Common myeloid progenitor, CD34-positive (primary cell): ENCODE data around the gene MROH9. TPM values are rescaled to one million over a fixed set of nuclear protein-coding genes. Genes with fewer than 3 reads are reported as not detected.

Experiments
- CTCF ChIA-PET: fragments of 350-600 bp; sonication (Branson Sonifier 250); formaldehyde crosslinking; loops from one replicate; lab custom pipeline; 2021; ENCODE audit warnings: antibody characterized with exemption; lab: Charles Lee
- POLR2A ChIA-PET: fragments of 350-600 bp; sonication (Branson Sonifier 250); formaldehyde crosslinking; loops from one replicate; lab custom pipeline; 2021; ENCODE audit warnings: antibody characterized with exemption; lab: Charles Lee
- DNase-seq, 3 donors: peaks; one replicate each; pipeline versions ENCODE4 v3.0.0 to v3.0.0-alpha.2; 2013
- H3K27ac ChIP-seq, 2 experiments: 1 replicate in 1 of 2; 2 replicates in 1 of 2; pipeline ENCODE4 v1.7.0; 2013; ENCODE audit warnings: inconsistent platforms in 2 of 2, low read length in 2 of 2, mild to moderate bottlenecking in 2 of 2, low read depth in 1 of 2, moderate library complexity in 1 of 2; ENCODE audit not compliant: severe bottlenecking in 2 of 2, insufficient read depth in 1 of 2, poor library complexity in 1 of 2
- H3K27me3 ChIP-seq, 5 experiments: replicated peaks in 2 of 5; 1 replicate in 3 of 5; 2 replicates in 2 of 5; pipeline versions ENCODE4 v1.6.1 to v1.7.0; 2013; ENCODE audit warnings: low read length in 4 of 5, mild to moderate bottlenecking in 2 of 5, moderate library complexity in 2 of 5, inconsistent platforms in 1 of 5; ENCODE audit not compliant: insufficient read depth in 5 of 5, control insufficient read depth in 4 of 5
- H3K36me3 ChIP-seq, 4 experiments: 1 replicate in 2 of 4; 2 replicates in 2 of 4; pipeline versions ENCODE4 v1.6.1 to v1.7.0; 2013; ENCODE audit warnings: low read length in 3 of 4, control low read depth in 1 of 4, mild to moderate bottlenecking in 1 of 4; ENCODE audit not compliant: control insufficient read depth in 4 of 4, insufficient read depth in 4 of 4
- H3K4me1 ChIP-seq, 4 experiments: 1 replicate in 3 of 4; 2 replicates in 1 of 4; pipeline versions ENCODE4 v1.6.1 to v1.7.1; 2013; ENCODE audit warnings: low read length in 3 of 4, mild to moderate bottlenecking in 3 of 4, control low read depth in 1 of 4, inconsistent platforms in 1 of 4, moderate library complexity in 1 of 4; ENCODE audit not compliant: control insufficient read depth in 4 of 4, insufficient read depth in 4 of 4; ENCODE audit errors: control extremely low read depth in 1 of 4
- H3K4me3 ChIP-seq, 7 experiments: 1 replicate in 4 of 7; 2 replicates in 3 of 7; pipeline versions ENCODE4 v1.5.1 to v1.7.0; 2013; ENCODE audit warnings: mild to moderate bottlenecking in 7 of 7, low read length in 6 of 7, moderate library complexity in 6 of 7, inconsistent platforms in 2 of 7, low read depth in 2 of 7, control low read depth in 1 of 7; ENCODE audit not compliant: insufficient read depth in 4 of 7, control insufficient read depth in 1 of 7; ENCODE audit errors: extremely low read depth in 1 of 7
- H3K9me3 ChIP-seq, 5 experiments: 1 replicate in 4 of 5; 2 replicates in 1 of 5; pipeline versions ENCODE4 v1.6.1 to v1.7.1; 2013; ENCODE audit warnings: low read length in 4 of 5, mild to moderate bottlenecking in 2 of 5, inconsistent platforms in 1 of 5, low read depth in 1 of 5, moderate library complexity in 1 of 5; ENCODE audit not compliant: control insufficient read depth in 4 of 5, insufficient read depth in 2 of 5; ENCODE audit errors: control extremely low read depth in 1 of 5
- WGBS: methylation state at CpG from one replicate; pipeline ENCODE4 v1.1.5; 2013; ENCODE audit not compliant: insufficient coverage; 5-methylcytosine and 5-hydroxymethylcytosine counted together
- polyA plus RNA-seq: library from polyadenylated mRNA; unstranded; fragments of 120-200 nt; gene quantifications from one replicate; pipeline ENCODE4 v1.2.1, GENCODE V29; 2013

MROH9 gene
- polyA plus RNA-seq, result not detected

- no peak for DNase-seq
- Histone ChIP-seq H3K4me3 (no peak within 1 kb of the TSS), H3K9me3 (peaks cover 0 to 2% (median 0%) of the 10 kb centered on the region in 5 experiments), H3K27ac (no peak within 1 kb of the TSS), H3K27me3 (no peaks in the 10 kb centered on the region), H3K4me1 (no peaks in the 10 kb centered on the region), H3K36me3 (no peaks in the 10 kb centered on the region)
- no CpG with 5 or more reads among the region's 2 CpGs for WGBS
- CTCF ChIA-PET, result no interaction called here
- POLR2A ChIA-PET, result no interaction called here
Observed at GRCh38 chr1:170935231-170935630, at the start of gene MROH9. Gene MROH9, plus strand, starts transcription at chr1:170935534. Its CDS starts 10,023 bp downstream, at chr1:170945557.

- H3K9me3 ChIP-seq, result no peaks in the 10 kb centered on the region
- ChIA-PET CTCF (no interaction called here), POLR2A (no interaction called here)
- no peak overlapping the region for H3K27ac ChIP-seq
- no peaks in the 10 kb centered on the region for H3K36me3 ChIP-seq
- 70% methylated on average over 3 of the region's 3 CpGs for WGBS
- H3K4me3 ChIP-seq, result no peak overlapping the region
- no peaks in the 10 kb centered on the region for H3K4me1 ChIP-seq
- peaks cover 0 to 3% (median 0%) of the 10 kb centered on the region in 5 experiments for H3K27me3 ChIP-seq
- DNase-seq, result no peak
Observed at GRCh38 chr1:170885551-170885950, 49.8 kb upstream of the MROH9 start.

GRCh38 chr1:170886460-170886859, 48.9 kb upstream of the MROH9 start:
- ChIA-PET CTCF (interaction anchor here (0.6 kb wide), 1 partner anchor 31 kb away, joined by 3 read pairs; no protein-coding TSS in a partner anchor), POLR2A (no interaction called here)
- no peak for DNase-seq
- no peaks in the 10 kb centered on the region for H3K4me1 ChIP-seq
- no peak overlapping the region for H3K27ac ChIP-seq
- no peaks in the 10 kb centered on the region for H3K9me3 ChIP-seq
- no peak overlapping the region for H3K4me3 ChIP-seq
- peaks cover 0 to 3% (median 0%) of the 10 kb centered on the region in 5 experiments for H3K27me3 ChIP-seq
- no peaks in the 10 kb centered on the region for H3K36me3 ChIP-seq
- 67% methylated on average over 1 of the region's 3 CpGs for WGBS

GRCh38 chr1:170887726-170888125, 47.6 kb upstream of the MROH9 start:
- Histone ChIP-seq H3K4me1 (no peaks in the 10 kb centered on the region), H3K36me3 (no peaks in the 10 kb centered on the region), H3K27ac (no peak overlapping the region), H3K27me3 (peaks cover 0 to 3% (median 0%) of the 10 kb centered on the region in 5 experiments), H3K4me3 (no peak overlapping the region), H3K9me3 (no peaks in the 10 kb centered on the region)
- WGBS, result 83% methylated on average over 1 of the region's 2 CpGs
- ChIA-PET CTCF (no interaction called here), POLR2A (no interaction called here)
- no peak for DNase-seq

- CTCF ChIA-PET, result no interaction called here
- H3K27ac ChIP-seq, result no peak overlapping the region
- POLR2A ChIA-PET, result no interaction called here
- H3K36me3 ChIP-seq, result no peaks in the 10 kb centered on the region
- no peaks in the 10 kb centered on the region for H3K9me3 ChIP-seq
- no peak for DNase-seq
- no CpG with 5 or more reads among the region's 3 CpGs for WGBS
- peaks cover 0 to 5% (median 2%) of the 10 kb centered on the region in 5 experiments for H3K27me3 ChIP-seq
- H3K4me3 ChIP-seq, result no peak overlapping the region
- H3K4me1 ChIP-seq, result no peaks in the 10 kb centered on the region
Observed at GRCh38 chr1:170891872-170892271, 43.5 kb upstream of the MROH9 start.

- DNase-seq, result no peak
- H3K27me3 ChIP-seq, result peaks cover 0 to 5% (median 2%) of the 10 kb centered on the region in 5 experiments
- no peaks in the 10 kb centered on the region for H3K4me1 ChIP-seq
- 33% methylated on average over 1 of the region's 2 CpGs for WGBS
- ChIA-PET POLR2A (no interaction called here), CTCF (no interaction called here)
- no peak overlapping the region for H3K4me3 ChIP-seq
- H3K36me3 ChIP-seq, result no peaks in the 10 kb centered on the region
- H3K9me3 ChIP-seq, result no peaks in the 10 kb centered on the region
- H3K27ac ChIP-seq, result no peak overlapping the region
Observed at GRCh38 chr1:170893655-170894297, 41.6 kb upstream of the MROH9 start.

GRCh38 chr1:170903961-170904360, 31.4 kb upstream of the MROH9 start:
- Histone ChIP-seq H3K4me3 (no peak overlapping the region), H3K4me1 (no peaks in the 10 kb centered on the region), H3K9me3 (peaks cover 0 to 2% (median 0%) of the 10 kb centered on the region in 5 experiments), H3K36me3 (no peaks in the 10 kb centered on the region), H3K27ac (no peak overlapping the region), H3K27me3 (no peaks in the 10 kb centered on the region)
- POLR2A ChIA-PET, result no interaction called here
- WGBS, result no CpG with 5 or more reads among the region's 1 CpG
- CTCF ChIA-PET, result no interaction called here
- no peak for DNase-seq
